Upper lobe of left lung (tissue), 6 donors: ENCODE results near the gene CMTM4. TPM values are rescaled to one million over a fixed set of nuclear protein-coding genes. Genes with fewer than 3 reads are reported as not detected.

Experiments used
- ATAC-seq, 2 donors: fragments of 200-7000 bp; cut with Tn5 transposase; one replicate each; pipeline ENCODE4 v1.9.1; 2022; ENCODE audit warnings: mild to moderate bottlenecking in 2 of 2, moderate library complexity in 2 of 2; ENCODE audit not compliant: low FRiP score in 2 of 2
- DNase-seq, 2 donors: peaks; one replicate each; pipeline ENCODE4 v3.0.0-alpha.2; 2019 to 2020
- H3K27ac ChIP-seq, 4 donors: fragments of 200-600 bp; sonication (generic); one replicate each; pipeline ENCODE4 v1.5.1; 2016 to 2019
- H3K27me3 ChIP-seq, 4 donors: fragments of 200-600 bp; sonication (generic); one replicate each; pipeline ENCODE4 v1.5.1; 2017 to 2019
- H3K36me3 ChIP-seq, 4 donors: fragments of 200-600 bp; sonication (generic); one replicate each; pipeline ENCODE4 v1.5.1; 2016 to 2019
- H3K4me1 ChIP-seq, 4 donors: fragments of 200-600 bp; sonication (generic); one replicate each; pipeline ENCODE4 v1.5.1; 2018 to 2019
- H3K4me3 ChIP-seq, 4 donors: fragments of 200-600 bp; sonication (generic); one replicate each; pipeline ENCODE4 v1.5.1; 2017 to 2019; ENCODE audit warnings: mild to moderate bottlenecking in 2 of 4, moderate library complexity in 1 of 4
- H3K9me3 ChIP-seq, 4 donors: fragments of 200-600 bp; sonication (generic); one replicate each; pipeline ENCODE4 v1.5.1; 2018 to 2019
- EP300 ChIP-seq, 4 donors: sonication (generic); formaldehyde crosslinking; IDR thresholded peaks; one replicate each; pipeline ENCODE4 v1.5.1; 2017; ENCODE audit warnings: antibody characterized with exemption in 4 of 4, control low read depth in 2 of 4
- POLR2A ChIP-seq, 4 donors: fragments of 450-650 bp; IDR thresholded peaks; one replicate each; pipeline ENCODE4 v1.5.1; 2016 to 2017; ENCODE audit warnings: antibody characterized with exemption in 4 of 4, mild to moderate bottlenecking in 2 of 4
- POLR2AphosphoS5 ChIP-seq, 2 donors: sonication (generic); formaldehyde crosslinking; IDR thresholded peaks; one replicate each; pipeline ENCODE4 v1.5.1; 2017; ENCODE audit warnings: antibody characterized with exemption in 2 of 2
- WGBS, 2 donors: methylation state at CpG; one replicate each; pipeline ENCODE4 v1.1.5; 2017 to 2018; 5-methylcytosine and 5-hydroxymethylcytosine counted together
- small RNA-seq, 4 donors: library from RNA; depleted of rRNA; stranded (forward); fragments of <200 nt; gene quantifications; one replicate each; pipeline ENCODE3, GENCODE V24; 2016
- total RNA-seq, 6 donors: library from RNA; depleted of rRNA in 4 of 6; stranded (reverse); fragments of >200 nt in 4 of 6; gene quantifications; one replicate each; pipeline versions ENCODE4 v1.1.0 to v1.2.1, GENCODE V29; 2016 to 2021
- TF ChIP-seq, protein P1 (sequence below), 6 experiments: fragments of 450-650 bp in 4 of 6; fragments of 200-600 bp in 2 of 6; sonication (generic) in 2 of 6; IDR thresholded peaks; one replicate each; pipeline ENCODE4 v1.5.1; 2016 to 2019; ENCODE audit warnings: antibody characterized with exemption in 6 of 6
- donor health status: DM: no; HTN: no; CAD: no; lungs with moderate emphysema.
- donor health status: DM: no; HTN: yes; CAD: no; lungs with severe emphysema.

CMTM4 gene
- total RNA-seq, 6 donors from 2014 or later = 35.6 to 82.1 (median 55.1) TPM

DNA sequence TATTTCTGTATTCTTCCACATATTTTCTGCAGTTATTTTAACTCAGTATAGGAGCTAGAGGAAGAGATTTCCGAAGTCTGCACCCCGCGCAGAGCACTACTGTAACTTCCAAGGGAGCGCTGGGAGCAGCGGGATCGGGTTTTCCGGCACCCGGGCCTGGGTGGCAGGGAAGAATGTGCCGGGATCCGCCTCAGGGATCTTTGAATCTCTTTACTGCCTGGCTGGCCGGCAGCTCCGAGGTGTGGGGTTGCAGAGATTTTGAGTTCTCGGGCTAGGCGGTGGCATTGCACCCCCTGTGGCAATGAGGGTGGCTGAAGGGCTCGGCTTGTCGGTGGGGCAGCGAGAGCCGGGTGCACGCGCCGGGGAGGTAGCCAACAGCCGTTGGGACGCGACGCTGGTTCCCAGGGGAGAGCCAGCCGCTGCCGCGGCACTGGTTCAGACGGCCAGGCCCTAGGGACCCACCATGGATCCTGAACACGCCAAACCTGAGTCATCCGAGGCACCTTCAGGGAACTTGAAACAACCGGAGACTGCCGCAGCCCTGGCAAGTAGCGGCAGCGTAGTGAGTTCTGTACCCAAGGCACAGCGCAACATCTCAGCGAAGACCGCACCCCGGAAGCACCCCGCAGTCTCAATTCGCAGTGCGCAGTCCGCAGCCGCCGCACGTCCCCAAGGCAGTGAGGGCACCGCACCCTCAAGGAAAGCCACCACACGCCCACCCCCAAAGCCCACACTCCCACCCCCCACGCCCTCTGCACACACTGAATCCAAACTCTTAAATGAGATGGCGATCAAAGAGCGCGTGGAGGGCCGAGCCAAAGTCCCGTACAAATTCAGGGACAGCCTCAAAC lies 130.3 kb downstream of the CMTM4 start, which contains the start of gene CMTM1:
Gene CMTM1 (plus strand): TSS at position 389 of the 851 bp plus-strand sequence. CDS start 75 bp downstream, at position 464.
- Histone ChIP-seq H3K27me3 (no peaks in the 10 kb centered on the region), H3K9me3 (no peaks in the 10 kb centered on the region), H3K36me3 (peaks cover 0 to 50% (median 22%) of the 10 kb centered on the region in 4 donors), H3K4me3 (no peak within 1 kb of the TSS), H3K4me1 (peaks cover 0 to 5% (median 2%) of the 10 kb centered on the region in 4 donors), H3K27ac (no peak within 1 kb of the TSS)
- DNase-seq = peak in 1 of 2 donors; percentile 65
- peak in 1 of 2 donors; percentile 34 for ATAC-seq
- TF ChIP-seq EP300 (IDR thresholded peaks at IDR 0.05) (no peak), POLR2AphosphoS5 (IDR thresholded peaks at IDR 0.05) (no peak), POLR2A (IDR thresholded peaks at IDR 0.05) (no peak)
- TF ChIP-seq, protein P1, sequence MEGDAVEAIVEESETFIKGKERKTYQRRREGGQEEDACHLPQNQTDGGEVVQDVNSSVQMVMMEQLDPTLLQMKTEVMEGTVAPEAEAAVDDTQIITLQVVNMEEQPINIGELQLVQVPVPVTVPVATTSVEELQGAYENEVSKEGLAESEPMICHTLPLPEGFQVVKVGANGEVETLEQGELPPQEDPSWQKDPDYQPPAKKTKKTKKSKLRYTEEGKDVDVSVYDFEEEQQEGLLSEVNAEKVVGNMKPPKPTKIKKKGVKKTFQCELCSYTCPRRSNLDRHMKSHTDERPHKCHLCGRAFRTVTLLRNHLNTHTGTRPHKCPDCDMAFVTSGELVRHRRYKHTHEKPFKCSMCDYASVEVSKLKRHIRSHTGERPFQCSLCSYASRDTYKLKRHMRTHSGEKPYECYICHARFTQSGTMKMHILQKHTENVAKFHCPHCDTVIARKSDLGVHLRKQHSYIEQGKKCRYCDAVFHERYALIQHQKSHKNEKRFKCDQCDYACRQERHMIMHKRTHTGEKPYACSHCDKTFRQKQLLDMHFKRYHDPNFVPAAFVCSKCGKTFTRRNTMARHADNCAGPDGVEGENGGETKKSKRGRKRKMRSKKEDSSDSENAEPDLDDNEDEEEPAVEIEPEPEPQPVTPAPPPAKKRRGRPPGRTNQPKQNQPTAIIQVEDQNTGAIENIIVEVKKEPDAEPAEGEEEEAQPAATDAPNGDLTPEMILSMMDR (IDR thresholded peaks at IDR 0.05) = no peak
- WGBS, 2 donors = 94 to 96% methylated on average over 45 to 54 of the region's 54 CpGs

Small RNA genes lying within 50 kb of the gene (small RNA-seq; reads per million reads assigned to genes)
- 0 to 0.11 (median 0) reads per million in 4 donors for gene CKLF-CMTM1

Other genes with a start within 250 kb of the CMTM4 start
- gene TK2, start 146.6 kb downstream of the CMTM4 start, total RNA-seq = 10 to 100 TPM; 28.2 to 54.0 (median 36.6) TPM
- 10 to 100 TPM; 18.2 to 71.7 (median 47.4) TPM for gene CKLF, start 144.2 kb downstream of the CMTM4 start, total RNA-seq
- gene CMTM1, start 130.3 kb downstream of the CMTM4 start, total RNA-seq = 1 to 10 TPM in 2 of 6 donors, under 1 TPM in 2, not detected in 2; 0.61 to 9.5 (median 2.6) TPM
- gene CMTM2, start 117.3 kb downstream of the CMTM4 start, total RNA-seq = 1 to 10 TPM in 3 of 6 donors, under 1 TPM in 1, not detected in 2; 0.55 to 4.4 (median 3.4) TPM
- gene CMTM3, start 92.0 kb downstream of the CMTM4 start, total RNA-seq = 10 to 100 TPM in 5 of 6 donors, 1 to 10 TPM in 1; 4.2 to 52.1 (median 23.6) TPM
- gene DYNC1LI2, start 54.9 kb upstream of the CMTM4 start, total RNA-seq = 100 to 1,000 TPM in 5 of 6 donors, 10 to 100 TPM in 1; 91.5 to 190 (median 132) TPM
- under 1 TPM in 2 of 6 donors, not detected in 4; 0.31 to 0.55 TPM for gene TERB1, start 104.8 kb upstream of the CMTM4 start, total RNA-seq
- 10 to 100 TPM; 12.9 to 48.7 (median 34.0) TPM for gene NAE1, start 134.2 kb upstream of the CMTM4 start, total RNA-seq
- gene CA7, start 147.7 kb upstream of the CMTM4 start, total RNA-seq = not detected
- 10 to 100 TPM; 12.3 to 24.6 (median 17.4) TPM for gene PDP2, start 183.8 kb upstream of the CMTM4 start, total RNA-seq
- gene CDH16, start 222.1 kb upstream of the CMTM4 start, total RNA-seq = 1 to 10 TPM in 2 of 6 donors, under 1 TPM in 1, not detected in 3; 0.40 to 1.8 (median 1.7) TPM
- 10 to 100 TPM; 13.8 to 50.3 (median 47.0) TPM for gene RRAD, start 228.8 kb upstream of the CMTM4 start, total RNA-seq
- 100 to 1,000 TPM in 1 of 6 donors, 10 to 100 TPM in 5; 59.6 to 131 (median 73.2) TPM for gene CIAO2B, start 237.7 kb upstream of the CMTM4 start, total RNA-seq
- 10 to 100 TPM; 32.2 to 76.1 (median 46.5) TPM for gene CES2, start 238.8 kb upstream of the CMTM4 start, total RNA-seq